Activated CD4-positive, alpha-beta T cell treated with anti-CD3 and anti-CD28 coated beads, Interleukin-2, Interleukin-6, amounts not matched to agents 100 ng/mL and 50 ng/mL, durations not matched to agents 16 hours and 8 hours (primary cell): ENCODE data around the gene CTH.
"Not testable (repeated sequence)": the region's sequence is repeated elsewhere in the genome, so short reads cannot be mapped to it uniquely, and the experiment has no call there.

ENCODE experiments used
- DNase-seq: peaks from one replicate; pipeline ENCODE4 v3.0.0-alpha.2; 2020

CTH gene

GRCh38 chr1:70410604-70411359, at the start of gene CTH:
CTH (plus strand) TSS chr1:70411268; CDS start chr1:70411416, 148 bp downstream.
- peak; percentile 95 for DNase-seq

GRCh38 chr1:70361727-70362398, 49.2 kb upstream of the CTH start:
- no peak for DNase-seq

- DNase-seq = no peak
Measured at GRCh38 chr1:70364439-70364838, 46.6 kb upstream of the CTH start.

GRCh38 chr1:70366425-70366952, 44.6 kb upstream of the CTH start:
- not testable (repeated sequence) for DNase-seq

GRCh38 chr1:70366997-70367396, 44.1 kb upstream of the CTH start:
- not testable (repeated sequence) for DNase-seq

- not testable (repeated sequence) for DNase-seq
Measured at GRCh38 chr1:70367397-70367796, 43.7 kb upstream of the CTH start.

GRCh38 chr1:70371586-70371985, 39.5 kb upstream of the CTH start:
- DNase-seq = not testable (repeated sequence)

- DNase-seq = no peak
Measured at GRCh38 chr1:70372426-70372825, 38.6 kb upstream of the CTH start.

- not testable (repeated sequence) for DNase-seq
Measured at GRCh38 chr1:70373580-70373979, 37.5 kb upstream of the CTH start.

GRCh38 chr1:70376196-70376595, 34.9 kb upstream of the CTH start:
- DNase-seq = no peak

- no peak for DNase-seq
Measured at GRCh38 chr1:70382682-70383081, 28.4 kb upstream of the CTH start.

GRCh38 chr1:70383483-70383882, 27.6 kb upstream of the CTH start:
- no peak for DNase-seq

- DNase-seq = no peak
Measured at GRCh38 chr1:70384542-70384941, 26.5 kb upstream of the CTH start.

- DNase-seq = no peak
Measured at GRCh38 chr1:70385477-70385876, 25.6 kb upstream of the CTH start.

GRCh38 chr1:70386121-70386520, 24.9 kb upstream of the CTH start:
- DNase-seq = no peak

GRCh38 chr1:70387507-70387906, 23.6 kb upstream of the CTH start:
- no peak for DNase-seq

GRCh38 chr1:70392626-70393025, 18.4 kb upstream of the CTH start:
- no peak for DNase-seq

GRCh38 chr1:70396607-70397006, 14.5 kb upstream of the CTH start:
- no peak for DNase-seq

- DNase-seq = no peak
Measured at GRCh38 chr1:70397013-70397412, 14.1 kb upstream of the CTH start.

GRCh38 chr1:70400335-70400734, 10.7 kb upstream of the CTH start:
- no peak for DNase-seq

GRCh38 chr1:70401974-70402373, 9.1 kb upstream of the CTH start:
- DNase-seq = no peak

- no peak for DNase-seq
Measured at GRCh38 chr1:70403759-70404158, 7.3 kb upstream of the CTH start.

GRCh38 chr1:70405780-70406416, 5.2 kb upstream of the CTH start:
- no peak for DNase-seq

GRCh38 chr1:70409136-70409535, 1.9 kb upstream of the CTH start:
- DNase-seq = no peak
